Stimulated activated CD4-positive, alpha-beta T cell treated with anti-CD3 and anti-CD28 coated beads, TNF-alpha, amount 100 ng/mL, for 4 hours (primary cell): ENCODE results near the gene CHST3.
"Not testable (repeated sequence)": the region's sequence is repeated elsewhere in the genome, so short reads cannot be mapped to it uniquely, and the experiment has no call there.

Experiments used
- DNase-seq, 3 experiments: peaks; one replicate each; pipeline ENCODE4 v3.0.0-alpha.2; 2020; ENCODE audit warnings: low read depth in 3 of 3

Gene CHST3, protein sequence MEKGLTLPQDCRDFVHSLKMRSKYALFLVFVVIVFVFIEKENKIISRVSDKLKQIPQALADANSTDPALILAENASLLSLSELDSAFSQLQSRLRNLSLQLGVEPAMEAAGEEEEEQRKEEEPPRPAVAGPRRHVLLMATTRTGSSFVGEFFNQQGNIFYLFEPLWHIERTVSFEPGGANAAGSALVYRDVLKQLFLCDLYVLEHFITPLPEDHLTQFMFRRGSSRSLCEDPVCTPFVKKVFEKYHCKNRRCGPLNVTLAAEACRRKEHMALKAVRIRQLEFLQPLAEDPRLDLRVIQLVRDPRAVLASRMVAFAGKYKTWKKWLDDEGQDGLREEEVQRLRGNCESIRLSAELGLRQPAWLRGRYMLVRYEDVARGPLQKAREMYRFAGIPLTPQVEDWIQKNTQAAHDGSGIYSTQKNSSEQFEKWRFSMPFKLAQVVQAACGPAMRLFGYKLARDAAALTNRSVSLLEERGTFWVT

DNA sequence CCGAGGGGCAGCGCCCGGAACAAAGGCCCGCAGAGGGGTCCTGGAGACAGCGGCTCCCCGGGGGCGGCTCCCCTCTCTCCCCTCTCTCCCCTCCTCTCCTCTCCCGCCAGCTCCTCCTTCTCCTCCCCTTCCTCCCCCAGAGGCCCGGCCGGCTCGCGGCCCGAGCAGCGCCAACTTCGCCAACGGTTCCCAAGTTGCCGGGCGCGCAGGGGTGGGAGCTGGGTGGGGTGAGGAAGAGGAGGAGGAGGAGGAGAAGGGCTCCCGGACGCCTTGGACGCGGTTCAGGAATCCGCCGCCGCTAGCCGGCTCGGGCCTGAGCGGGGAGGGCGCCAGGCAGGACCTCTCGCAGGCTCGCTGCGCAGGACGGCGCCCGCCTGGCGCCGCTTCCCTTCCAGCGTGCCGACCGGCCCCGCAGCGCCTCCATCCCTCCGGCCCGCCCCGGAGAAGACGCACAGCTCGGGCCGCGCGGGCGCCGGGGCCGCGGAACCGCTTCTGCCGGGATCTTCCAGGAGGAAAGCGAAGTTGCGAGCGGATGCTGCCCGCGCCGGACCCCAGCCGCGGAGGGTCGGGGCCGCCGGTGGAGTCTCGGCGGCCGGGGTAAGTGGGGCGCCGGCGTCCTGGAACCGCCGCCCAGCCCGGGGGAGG is at the start of gene CHST3:
Gene CHST3, plus strand, starts transcription at position 298 of the 645 bp plus-strand sequence. CDS start 41,448 bp downstream, outside the sequence.
- peak in 1 of 3 experiments; percentile 16 for DNase-seq

DNA sequence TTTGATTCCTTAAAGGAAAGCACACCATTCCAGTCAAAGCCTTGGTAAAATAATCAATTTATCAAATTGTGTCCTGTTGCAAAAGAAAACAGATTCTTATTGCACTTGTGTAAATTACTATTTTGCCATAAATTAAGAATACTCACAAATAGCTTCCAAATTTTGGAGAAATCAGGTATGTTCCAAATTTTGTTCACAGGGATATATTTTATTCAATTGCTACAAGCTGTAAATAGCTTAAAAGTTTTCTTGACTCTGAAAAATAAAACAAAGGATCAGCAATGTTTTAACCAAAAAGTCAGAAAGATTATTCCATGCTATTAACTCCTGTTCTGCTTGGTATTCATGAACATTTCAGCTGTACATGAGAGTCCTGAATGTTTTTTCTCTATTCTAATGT is 47.4 kb upstream of the CHST3 start:
- DNase-seq, result no peak

DNA sequence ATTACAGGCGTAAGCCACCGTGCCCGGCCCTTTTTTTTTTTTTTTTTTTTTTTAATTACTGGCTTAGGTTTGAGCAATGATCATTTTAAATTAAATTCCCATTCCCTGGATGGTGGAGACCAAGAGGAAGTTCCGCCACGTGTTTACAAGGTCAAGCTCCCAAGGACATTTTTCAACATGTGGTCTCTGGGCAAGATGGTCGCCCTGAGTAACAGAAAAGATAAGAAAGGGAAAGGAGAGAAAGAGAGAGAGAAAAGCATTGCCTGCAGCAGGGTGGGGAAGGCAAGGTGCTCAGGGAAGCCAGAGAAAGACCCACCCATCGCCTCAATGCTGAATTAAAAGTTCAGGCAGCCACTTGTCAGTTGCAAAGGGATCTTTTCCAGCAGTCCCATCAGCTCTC is 45.2 kb upstream of the CHST3 start:
- no peak for DNase-seq

DNA sequence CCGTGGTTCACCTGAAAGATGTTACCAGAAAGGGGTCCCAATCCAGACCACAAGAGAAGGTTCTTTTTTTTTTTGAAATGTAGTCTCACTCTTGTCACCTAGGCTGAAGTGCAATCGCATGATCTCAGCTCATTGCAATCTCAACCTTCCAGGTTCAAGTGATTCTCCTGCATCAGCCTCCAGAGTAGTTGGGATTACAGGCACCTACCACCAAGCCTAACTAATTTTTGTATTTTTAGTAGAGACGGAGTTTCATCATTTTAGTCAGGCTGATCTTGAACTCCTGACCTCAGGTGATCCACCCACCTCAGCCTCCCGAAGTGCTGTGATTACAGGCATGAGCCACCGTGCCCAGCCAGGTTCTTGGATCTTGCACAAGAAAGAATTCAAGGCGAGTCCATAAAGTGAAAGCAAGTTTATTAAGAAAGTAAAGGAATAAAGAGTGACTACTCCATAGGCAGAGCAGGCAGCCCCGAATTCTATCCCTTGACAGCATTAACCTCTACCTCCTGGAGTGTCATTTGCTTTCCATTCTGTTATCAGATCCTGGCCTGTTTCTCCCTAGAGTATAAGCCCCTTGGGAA is 44.1 kb upstream of the CHST3 start:
- DNase-seq, result not testable (repeated sequence)

DNA sequence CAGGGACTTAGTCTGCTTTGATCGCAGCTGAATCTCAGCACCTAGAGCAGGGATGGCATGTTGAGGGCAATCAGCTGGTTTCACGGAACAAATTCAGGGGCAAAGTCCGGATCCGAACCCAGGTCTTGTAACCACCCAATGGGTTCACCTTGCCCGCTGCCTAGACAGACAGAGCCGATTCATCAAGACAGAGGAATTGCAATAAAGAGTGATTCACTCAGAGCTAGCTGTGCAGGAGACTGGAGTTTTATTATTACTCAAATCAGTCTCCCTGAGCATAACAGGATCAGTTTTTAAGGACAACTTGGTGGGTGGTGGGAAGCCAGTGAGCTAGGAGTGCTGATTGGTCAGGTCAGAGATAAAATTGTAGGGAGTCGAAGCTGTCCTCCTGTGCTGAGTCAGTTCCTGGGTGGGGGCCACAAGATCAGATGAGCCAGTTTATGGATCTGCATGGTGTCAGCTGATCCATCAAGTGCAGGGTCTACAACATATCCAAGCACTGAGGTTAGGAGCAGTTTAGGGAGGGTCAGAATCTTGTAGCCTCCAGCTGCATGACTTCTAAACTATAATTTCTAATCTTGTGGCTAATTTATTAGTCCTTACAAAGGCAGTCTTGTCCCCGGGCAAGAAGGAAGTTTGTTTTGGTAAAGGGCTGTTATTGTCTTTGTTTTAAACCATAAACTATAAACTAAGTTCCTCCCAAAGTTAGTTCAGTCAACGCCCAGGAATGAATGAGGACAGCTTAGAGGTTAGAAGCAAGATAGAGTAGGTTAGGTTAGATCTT is 43.5 kb upstream of the CHST3 start:
- no peak for DNase-seq

DNA sequence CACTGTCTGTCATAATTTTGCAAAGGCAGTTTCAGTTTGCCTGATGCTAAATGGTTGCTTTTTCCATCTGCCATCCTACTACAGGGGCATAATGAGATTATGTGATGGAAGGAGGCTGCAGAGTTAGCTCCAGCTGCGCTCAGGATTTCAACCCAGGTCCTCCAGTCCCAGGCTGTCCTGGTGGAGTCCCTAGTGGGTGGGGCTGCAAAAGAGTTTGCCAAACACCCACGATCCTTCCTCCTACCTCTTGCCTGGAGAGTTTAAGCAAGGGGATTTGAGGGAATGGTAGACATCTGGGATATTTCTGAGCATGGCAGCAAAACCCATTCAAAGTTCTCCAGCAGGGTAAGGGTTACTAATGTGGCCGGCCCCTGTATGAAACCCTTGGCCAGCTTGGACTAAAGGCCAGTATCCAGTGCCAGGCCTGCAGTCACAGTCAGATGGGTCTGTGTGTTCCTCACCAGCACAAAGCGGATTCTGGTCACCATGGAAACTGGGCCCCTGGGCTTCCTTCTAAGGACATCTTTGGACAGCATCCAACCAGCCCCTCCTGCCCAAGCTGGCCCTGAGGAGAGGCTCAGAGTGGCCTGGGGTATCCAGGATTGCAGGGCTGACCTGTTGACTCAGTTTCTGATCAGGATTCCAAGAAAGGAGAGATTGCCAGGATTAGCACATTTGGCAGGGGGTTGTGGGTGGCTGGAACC is 42.7 kb upstream of the CHST3 start:
- no peak for DNase-seq

DNA sequence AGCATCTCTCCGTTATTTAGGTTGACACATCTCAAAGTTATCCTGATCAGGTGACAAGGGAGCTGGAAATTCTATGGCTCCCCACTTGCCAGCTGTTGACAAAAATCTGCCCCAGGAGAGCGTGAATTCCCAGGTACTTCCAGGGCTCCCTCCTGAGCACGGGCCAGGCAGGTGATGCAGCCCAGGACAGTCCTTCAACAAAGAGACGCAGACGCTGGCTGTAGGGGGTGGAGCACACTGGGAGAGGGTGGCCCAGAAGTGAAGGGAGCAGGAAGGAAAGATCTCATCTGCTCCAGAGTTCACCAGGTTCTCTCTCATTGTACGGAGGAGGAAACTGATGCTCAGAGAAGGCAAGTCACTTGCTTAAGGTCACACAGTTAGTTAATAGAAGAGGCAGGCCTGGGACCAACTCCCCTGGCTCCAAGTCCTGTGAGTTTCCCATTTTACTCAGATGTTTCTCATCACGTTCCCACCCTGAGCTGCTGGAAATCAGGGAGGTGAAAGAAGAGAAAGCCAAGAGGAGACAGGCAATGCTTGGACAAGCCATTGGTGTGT is 41.0 kb upstream of the CHST3 start:
- DNase-seq, result no peak

DNA sequence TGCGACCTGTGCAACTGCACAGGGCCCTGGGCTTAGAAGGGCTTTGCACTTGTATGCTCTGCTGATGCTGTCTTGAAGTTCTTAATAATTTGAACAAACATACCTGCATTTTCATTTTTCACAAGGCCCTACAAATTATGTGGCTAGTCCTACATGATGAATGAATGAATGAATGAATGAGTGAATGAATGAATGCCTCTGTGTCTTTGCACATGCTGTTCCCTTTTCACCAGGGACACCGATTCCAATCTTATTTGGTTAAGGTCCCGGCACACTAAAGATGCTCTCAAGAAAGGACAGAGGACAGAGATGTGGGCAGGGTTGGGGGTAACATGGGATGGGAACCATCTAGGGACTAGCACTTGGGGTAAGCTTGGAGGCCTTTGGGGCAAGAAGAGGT is 39.4 kb upstream of the CHST3 start:
- DNase-seq, result no peak

DNA sequence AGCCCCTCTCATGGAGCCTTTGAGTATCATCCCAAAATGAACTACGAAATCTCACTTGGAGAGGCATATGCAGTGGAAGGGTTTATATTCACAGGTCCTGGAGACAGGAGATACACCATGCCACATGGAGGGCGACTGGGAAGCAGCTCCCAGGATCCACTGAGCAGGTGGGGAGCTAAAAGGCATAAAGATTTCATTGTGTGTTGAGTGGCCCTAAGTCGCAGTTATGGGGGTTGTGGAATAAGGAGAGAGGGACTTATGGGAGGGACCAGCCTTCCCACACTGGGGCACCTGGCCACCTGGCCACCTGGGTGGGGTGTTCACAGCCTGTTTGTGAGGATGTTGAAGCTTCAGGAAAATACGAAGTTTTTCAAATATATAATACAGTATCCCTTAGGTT is 37.0 kb upstream of the CHST3 start:
- DNase-seq, result no peak

DNA sequence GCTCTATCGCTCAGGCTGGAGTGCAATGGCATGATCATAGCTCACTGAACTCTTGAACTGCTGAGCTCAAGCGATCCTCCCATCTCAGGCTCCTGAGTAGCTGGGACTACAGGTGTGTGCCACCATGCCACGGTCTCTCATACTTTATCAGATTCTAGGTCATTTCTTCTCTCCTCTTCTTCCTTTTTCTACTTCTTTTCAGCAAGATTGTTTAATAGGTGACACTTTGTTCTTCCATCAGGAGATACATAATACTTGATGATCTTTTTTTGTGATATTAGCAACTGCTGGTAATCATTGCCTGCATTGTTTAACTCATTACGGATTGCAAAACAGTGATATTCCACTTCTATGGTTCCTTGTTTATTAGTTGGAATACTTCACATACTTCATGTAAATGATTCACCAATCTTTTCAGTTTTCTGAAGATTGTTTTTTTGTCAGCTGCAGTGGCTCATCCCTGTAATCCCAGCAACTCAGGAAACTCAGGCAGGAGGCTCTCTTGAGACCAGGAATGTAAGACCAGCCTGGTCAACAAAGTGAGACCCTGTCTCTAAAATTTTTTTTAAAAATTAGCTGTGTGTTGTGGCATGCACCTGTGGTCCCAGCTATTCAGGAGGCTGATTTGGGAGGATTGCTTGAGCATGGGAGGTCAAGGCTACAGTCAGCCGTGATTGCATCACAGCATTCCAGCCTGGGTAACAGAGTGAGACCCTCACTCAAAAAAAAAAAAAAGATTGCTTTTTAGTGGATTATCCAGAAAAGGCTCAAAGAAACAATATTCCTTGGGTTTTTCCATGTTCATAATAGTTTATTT is 36.2 kb upstream of the CHST3 start:
- no peak for DNase-seq

DNA sequence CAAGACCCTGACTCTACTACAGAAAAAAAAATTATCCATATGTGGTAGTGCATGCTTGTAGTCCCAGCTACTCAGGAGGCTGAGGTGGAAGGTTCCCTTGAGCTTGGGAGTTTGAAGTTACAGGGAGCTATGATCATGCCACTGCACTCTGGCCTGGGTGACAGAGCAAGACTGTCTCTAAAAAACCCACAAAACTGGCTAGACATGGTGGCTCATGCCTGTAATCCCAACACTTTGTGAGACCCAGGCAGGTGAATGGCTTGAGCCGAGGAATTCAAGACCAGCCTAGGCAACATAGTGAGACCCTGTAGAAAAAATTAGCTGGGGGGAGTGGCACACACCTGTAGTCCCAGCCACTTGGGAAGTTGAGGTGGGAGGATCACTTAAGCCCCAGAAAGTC is 32.9 kb upstream of the CHST3 start:
- no peak for DNase-seq

DNA sequence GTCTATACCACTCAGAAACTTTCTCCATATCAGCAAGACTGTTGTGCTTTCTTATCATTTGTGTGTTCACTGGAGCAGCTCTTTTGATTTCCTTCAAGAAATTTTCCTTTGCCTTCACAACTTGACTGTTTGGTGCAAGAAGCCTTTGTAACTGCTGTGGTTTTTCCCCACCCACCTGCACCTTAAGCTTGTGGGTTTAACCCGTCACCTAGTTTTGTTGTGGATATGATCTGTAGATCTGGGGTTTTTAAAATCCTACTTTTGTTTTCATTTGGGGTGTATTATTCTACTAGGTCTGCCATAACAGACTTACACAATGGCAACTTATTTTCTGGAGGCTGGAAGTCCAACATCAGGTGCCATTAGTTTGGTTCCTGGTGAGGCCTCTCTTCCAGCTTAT is 30.5 kb upstream of the CHST3 start:
- peak; percentile 12 to 47 (median 19) for DNase-seq

DNA sequence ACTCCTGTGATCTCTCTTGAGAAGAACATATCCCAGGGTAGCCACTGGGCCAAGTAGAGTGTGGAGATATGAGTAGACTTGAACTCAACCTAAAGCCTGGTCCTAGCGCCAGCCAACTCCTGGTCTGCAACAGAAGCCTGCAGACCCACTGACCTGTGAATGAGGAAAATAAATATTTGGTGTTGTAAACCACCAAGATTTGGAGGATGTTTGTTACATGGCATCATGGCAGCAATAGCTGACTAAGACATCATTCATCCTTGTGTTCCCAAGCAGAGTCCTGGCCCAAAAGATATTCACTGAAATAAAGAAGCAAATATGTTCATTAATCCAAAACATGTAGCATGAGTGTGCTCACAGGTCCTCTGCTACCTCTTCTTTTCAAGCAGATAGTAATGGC is 26.0 kb upstream of the CHST3 start:
- no peak for DNase-seq

DNA sequence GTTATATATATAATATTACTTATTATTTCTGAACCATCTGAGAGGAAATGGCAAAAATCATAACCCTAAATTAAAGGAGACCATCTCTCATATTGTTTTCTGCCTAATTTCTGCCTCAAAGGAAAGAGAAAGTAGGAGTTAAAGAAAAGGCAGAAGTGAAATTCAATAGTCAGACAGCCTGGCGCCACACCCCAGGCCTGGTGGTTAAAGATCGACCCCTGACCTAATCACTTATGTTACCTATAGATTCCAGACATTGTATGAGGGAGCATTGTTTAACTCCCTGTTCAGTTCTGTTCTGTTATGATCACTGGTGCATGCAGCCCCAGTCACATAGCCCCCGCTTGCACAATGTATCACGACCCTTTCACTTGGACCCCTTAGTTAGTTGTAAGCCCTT is 24.9 kb upstream of the CHST3 start:
- DNase-seq, result no peak

DNA sequence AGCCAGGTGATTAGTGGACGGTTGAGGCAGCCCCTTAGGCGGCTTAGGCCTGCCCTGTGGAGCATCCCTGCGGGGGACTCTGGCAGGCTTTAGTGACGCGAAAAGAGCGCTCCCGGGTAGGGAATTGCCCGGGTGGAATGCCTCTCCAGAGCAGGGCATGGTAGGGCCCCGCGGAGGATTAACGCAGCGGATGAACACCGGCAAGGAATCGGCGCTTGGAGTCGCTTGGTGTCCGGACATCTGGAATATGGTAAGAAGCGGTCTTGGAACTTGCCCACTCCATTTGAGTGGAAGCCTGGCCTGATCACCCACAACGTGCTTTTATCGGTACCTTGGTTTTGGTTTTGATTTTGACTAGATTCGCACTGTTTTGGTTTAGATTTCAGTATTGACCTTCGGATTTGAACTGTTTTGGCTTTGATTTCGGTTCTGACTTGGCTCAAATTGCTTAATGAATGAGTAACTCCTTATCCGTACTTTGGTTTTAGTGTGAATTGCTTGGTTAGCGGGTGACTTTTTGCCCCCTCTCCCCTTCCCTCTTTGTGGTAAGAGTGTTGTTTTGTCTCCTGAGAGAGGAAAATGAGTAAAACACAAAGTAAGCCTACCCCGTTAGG is 24.2 kb upstream of the CHST3 start:
- no peak for DNase-seq

DNA sequence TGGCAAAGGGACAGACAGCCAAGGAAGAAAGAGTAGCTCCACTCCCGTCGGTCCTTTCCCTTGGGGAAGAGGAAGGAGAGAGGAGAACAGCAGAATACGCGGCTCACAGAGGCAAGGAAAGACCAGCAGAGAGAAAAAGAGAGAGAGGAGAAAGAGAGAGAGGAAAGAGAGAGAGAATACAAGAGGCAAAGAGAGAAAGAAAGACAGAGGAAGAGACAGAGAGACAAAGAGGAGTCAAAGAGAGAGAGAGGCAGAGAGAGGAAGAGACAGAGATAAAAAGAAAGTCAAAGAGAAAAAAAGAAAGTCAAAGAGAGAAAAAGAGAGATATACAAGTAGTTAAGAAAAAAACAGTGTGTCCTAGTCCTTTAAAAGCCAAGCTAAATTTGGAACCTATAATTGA is 23.4 kb upstream of the CHST3 start:
- no peak for DNase-seq

DNA sequence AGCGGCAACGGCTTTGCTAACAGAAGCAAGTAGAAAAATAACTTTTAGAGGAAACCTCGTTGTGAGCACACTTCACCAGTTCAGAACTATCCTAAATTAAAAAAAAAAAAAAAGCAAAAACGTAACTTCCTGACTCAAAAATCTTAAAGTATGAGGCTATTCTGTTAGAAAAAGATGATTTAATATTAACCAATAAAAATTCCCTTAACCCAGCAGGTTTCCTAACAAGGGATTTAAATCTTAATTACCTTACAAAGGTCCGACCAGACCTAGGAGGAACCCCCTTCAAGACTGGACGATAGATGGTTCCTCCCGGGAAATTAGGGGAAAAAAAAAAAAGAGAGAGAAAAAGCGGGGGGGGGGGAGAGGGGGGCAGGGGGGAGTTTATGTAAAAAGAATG is 22.9 kb upstream of the CHST3 start:
- DNase-seq, result no peak

DNA sequence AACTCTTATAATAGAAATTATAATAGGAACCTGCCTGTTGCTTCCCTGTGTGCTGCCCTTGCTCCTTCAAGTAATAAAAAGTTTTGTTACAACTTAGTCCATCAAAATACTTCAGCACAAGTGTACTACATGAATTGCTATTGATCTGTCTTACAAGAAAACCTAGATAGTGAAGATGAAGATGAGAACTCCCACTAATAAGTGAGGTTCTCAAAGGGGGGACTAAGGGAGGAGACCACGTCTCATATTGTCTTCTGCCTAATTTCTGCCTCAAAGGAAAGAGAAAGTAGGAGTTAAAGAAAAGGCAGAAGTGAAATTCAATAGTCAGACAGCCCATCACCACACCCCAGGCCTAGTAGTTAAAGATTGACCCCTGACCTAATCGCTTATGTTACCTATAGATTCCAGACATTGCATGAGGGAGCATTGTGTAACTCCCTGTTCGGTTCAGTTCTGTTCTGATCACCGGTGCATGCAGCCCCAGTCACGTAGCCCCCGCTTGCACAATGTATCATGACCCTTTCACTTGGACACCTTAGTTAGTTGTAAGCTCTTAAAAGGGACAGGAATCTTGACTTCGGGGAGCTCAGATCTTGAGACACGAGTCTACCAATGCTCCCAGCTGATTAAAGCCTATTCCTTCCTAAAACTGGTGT is 18.2 kb upstream of the CHST3 start:
- DNase-seq, result no peak

DNA sequence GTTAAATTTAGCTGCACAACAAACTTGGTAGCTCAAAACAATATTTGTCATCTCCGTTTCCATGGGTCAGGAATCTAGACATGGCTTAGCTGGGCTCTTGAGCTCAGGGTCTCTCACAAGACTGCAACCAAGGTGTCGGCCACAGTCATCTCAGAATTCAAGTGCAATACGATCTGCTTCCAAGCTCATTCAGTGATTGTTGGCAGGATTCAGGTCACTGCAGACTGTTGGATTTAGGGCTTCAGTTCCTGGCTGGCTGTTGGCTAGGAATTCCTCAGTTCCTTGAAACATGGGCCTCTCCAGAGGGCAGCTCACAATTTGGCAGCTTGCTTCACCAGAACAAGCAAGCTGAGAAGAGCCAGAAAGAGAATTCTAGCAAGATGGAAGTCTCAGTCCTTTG is 17.5 kb upstream of the CHST3 start:
- no peak for DNase-seq
